ENCODE measurements around the gene IFNA13. TPM values are rescaled to one million over a fixed set of nuclear protein-coding genes. Genes with fewer than 3 reads are reported as not detected.

The IFNA13 gene
- total RNA-seq, 2 donors from 2014 or later: not detected

- no peaks in the 10 kb centered on the region for H3K36me3 ChIP-seq
- TF ChIP-seq, protein P1, sequence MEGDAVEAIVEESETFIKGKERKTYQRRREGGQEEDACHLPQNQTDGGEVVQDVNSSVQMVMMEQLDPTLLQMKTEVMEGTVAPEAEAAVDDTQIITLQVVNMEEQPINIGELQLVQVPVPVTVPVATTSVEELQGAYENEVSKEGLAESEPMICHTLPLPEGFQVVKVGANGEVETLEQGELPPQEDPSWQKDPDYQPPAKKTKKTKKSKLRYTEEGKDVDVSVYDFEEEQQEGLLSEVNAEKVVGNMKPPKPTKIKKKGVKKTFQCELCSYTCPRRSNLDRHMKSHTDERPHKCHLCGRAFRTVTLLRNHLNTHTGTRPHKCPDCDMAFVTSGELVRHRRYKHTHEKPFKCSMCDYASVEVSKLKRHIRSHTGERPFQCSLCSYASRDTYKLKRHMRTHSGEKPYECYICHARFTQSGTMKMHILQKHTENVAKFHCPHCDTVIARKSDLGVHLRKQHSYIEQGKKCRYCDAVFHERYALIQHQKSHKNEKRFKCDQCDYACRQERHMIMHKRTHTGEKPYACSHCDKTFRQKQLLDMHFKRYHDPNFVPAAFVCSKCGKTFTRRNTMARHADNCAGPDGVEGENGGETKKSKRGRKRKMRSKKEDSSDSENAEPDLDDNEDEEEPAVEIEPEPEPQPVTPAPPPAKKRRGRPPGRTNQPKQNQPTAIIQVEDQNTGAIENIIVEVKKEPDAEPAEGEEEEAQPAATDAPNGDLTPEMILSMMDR (IDR thresholded peaks at IDR 0.05): no peak
- no peaks in the 10 kb centered on the region for H3K27me3 ChIP-seq
- peaks cover 0 to 53% of the 10 kb centered on the region in 2 donors for H3K4me1 ChIP-seq
- H3K4me3 ChIP-seq: no peak overlapping the region
- no peaks in the 10 kb centered on the region for H3K9me3 ChIP-seq
- H3K27ac ChIP-seq: no peak overlapping the region
- DNase-seq (ENCODE audit: low spot score): no peak
Measured at GRCh38 chr9:21331676-21332402, 36.0 kb downstream of the IFNA13 start.

DNA sequence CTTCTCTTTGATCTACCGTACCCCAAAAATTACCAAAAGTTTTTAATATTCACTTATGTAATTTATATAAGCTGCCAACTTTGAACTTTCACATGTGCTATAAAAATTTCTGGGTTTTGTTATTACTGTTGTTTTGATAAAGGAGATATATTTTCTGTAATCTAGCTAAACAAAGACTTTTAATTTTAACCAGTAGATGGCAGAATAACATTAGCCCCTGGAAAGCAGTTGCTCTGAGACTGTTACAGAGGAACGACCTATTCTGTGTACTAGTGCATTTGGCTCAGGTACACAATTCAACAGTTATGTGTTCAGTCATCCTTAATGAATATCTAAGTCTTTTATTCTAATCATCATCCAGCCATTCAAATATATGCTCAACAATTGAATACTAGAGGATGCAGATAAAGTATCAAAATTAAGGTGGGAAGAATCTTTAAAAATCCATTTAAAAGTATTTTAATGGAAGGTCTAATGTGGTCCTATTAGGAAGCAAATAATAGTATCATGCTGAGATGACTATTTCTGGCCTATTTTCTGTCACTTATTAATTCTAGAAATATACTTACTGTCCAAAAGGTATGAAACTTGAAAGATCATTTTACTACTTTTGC is 41.2 kb downstream of the IFNA13 start:
- Histone ChIP-seq H3K27ac (no peak overlapping the region), H3K27me3 (no peaks in the 10 kb centered on the region), H3K4me3 (no peak overlapping the region), H3K4me1 (peaks cover 0 to 34% of the 10 kb centered on the region in 2 donors), H3K36me3 (peaks cover 20% of the 10 kb centered on the region), H3K9me3 (no peaks in the 10 kb centered on the region)
- TF ChIP-seq, protein P1 (IDR thresholded peaks at IDR 0.05): peak; percentile 54 to 74
- DNase-seq (ENCODE audit: low spot score): no peak

- Histone ChIP-seq H3K4me1 (peaks cover 0 to 8% of the 10 kb centered on the region in 2 donors), H3K27ac (no peak overlapping the region), H3K4me3 (no peak overlapping the region), H3K36me3 (peaks cover 28% of the 10 kb centered on the region), H3K9me3 (no peaks in the 10 kb centered on the region), H3K27me3 (no peaks in the 10 kb centered on the region)
- no peak for DNase-seq (ENCODE audit: low spot score)
- TF ChIP-seq, protein P1 (IDR thresholded peaks at IDR 0.05): no peak
Measured at GRCh38 chr9:21324047-21324446, 43.8 kb downstream of the IFNA13 start.

- no peak overlapping the region for H3K4me3 ChIP-seq
- H3K36me3 ChIP-seq: peaks cover 28% of the 10 kb centered on the region
- H3K9me3 ChIP-seq: no peaks in the 10 kb centered on the region
- peaks cover 0 to 8% of the 10 kb centered on the region in 2 donors for H3K4me1 ChIP-seq
- no peak for DNase-seq (ENCODE audit: low spot score)
- TF ChIP-seq, protein P1 (IDR thresholded peaks at IDR 0.05): no peak
- H3K27ac ChIP-seq: no peak overlapping the region
- no peaks in the 10 kb centered on the region for H3K27me3 ChIP-seq
Measured at GRCh38 chr9:21322911-21323461, 44.9 kb downstream of the IFNA13 start.

- Histone ChIP-seq H3K9me3 (no peaks in the 10 kb centered on the region), H3K27me3 (no peaks in the 10 kb centered on the region), H3K4me1 (peaks cover 0 to 8% of the 10 kb centered on the region in 2 donors), H3K27ac (no peak overlapping the region), H3K36me3 (peaks cover 28% of the 10 kb centered on the region), H3K4me3 (no peak overlapping the region)
- no peak for DNase-seq (ENCODE audit: low spot score)
- TF ChIP-seq, protein P1 (IDR thresholded peaks at IDR 0.05): no peak
Measured at GRCh38 chr9:21320465-21320864, 47.4 kb downstream of the IFNA13 start.
